NCI-H226 (cell line): ENCODE measurements around the gene MASP2.
A peak's percentile ranks its signal among the peaks of the same experiment; 100 is the strongest.
"Not testable (repeated sequence)": the region's sequence is repeated elsewhere in the genome, so short reads cannot be mapped to it uniquely, and the experiment has no call there.

Source experiments
- DNase-seq: peaks from one replicate; pipeline ENCODE4 v3.0.0-alpha.2; 2015

The MASP2 gene

DNA sequence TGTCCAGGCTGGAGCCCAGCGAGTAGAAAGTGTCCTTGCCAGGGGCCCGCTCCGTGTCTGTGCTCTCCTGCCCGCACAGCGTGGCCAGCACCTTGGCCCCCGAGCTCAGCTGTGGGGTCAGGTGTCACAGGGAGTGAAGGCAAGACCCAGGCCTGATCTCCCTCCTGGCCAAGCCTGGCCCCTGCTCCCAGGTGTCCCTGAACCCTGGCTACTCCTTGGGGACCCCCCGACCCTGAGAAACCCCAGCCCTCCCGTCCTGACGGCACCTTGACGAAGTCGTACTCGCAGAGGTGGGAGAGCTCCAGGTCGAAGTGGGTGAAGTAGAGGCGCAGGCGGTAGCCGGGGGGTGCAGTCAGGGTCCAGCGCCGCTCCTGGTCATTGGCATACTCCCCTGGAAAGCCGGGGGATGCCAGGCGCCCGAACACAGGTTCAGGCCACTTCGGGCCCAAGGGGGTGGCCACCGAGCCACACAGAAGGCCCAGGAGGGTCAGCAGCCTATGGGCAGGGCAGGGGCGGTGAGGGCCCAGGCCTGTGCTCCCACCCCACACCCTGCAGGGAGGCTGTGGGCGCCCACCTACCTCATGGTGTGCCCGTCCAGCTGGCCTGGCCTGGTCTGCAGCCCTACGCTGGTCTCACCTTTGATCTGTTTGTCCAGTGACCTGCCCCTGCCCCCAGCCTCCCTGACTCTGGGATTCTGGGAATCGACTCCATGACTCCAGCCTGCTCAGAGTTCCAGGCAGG lies at the start of gene MASP2:
MASP2 (minus strand) TSS at position 615 of the 741 bp plus-strand sequence; CDS start at position 583, 32 bp downstream.
- no peak for DNase-seq

DNA sequence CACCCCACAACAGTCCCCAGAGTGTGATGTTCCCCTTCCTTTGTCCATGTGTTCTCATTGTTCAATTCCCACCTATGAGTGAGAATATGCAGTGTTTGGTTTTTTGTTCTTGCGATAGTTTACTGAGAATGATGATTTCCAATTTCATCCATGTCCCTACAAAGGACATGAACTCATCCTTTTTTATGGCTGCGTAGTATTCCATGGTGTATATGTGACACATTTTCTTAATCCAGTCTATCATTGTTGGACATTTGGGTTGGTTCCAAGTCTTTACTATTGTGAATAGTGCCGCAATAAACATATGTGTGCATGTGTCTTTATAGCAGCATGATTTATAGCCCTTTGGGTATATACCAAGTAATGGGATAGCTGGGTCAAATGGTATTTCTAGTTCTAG lies 36.7 kb upstream of the MASP2 start:
- not testable (repeated sequence) for DNase-seq

DNA sequence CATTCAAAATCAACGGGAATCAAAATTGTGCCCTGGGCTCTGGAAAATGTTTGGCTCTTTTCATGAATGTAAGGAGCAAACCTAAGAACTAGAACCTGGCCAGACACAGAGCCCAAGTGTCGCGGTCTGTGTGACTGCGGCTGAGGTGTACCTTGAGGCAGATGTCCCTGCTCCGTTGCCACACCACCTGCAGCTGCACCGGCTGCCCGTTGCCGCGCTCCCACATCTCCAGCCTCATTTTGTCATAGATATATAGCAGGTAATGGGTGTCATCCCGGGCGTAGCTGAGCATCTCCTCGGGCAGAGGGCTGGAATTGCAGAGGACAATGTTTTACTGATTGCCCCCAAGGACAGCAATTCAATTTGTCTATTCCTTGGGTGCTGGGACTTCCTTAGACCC lies 33.9 kb upstream of the MASP2 start:
- DNase-seq, result no peak

DNA sequence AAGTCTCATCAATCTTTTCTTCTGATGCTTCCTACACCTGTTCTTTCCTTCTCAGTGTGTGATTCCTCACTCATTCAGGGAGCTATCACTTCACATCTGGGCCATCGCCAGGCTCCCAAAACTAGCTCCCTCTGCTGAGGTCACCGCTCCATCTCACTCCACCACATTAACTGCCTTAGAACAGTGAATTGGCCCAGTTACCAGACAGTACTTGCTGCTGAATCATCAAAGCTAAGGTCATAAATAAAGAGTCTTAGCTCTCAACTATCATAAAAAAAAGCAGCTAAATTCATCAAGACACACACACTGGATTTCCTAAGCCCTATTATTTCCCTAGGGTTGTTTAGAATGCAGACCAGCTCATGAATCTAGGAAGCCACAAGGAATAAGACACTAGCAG lies 31.6 kb upstream of the MASP2 start:
- no peak for DNase-seq

DNA sequence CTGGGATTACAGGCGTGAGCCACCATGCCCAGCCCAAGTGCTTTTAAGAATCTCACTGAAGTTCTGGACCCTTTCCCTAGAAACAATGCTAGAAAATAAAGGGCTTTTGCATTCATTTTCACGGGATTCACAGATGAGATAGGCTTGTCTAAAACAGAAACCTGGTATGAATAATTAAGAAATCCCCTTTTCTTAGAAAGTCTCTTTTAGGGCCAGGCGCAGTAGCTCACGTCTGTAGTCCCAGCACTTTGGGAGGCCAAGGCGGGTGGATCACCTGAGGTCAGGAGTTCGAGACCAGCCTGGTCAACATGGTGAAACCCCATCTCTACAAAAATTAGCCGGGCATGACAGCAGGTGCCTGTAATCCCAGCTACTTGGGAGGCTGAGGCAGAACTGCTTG lies 26.4 kb upstream of the MASP2 start:
- DNase-seq, result not testable (repeated sequence)

DNA sequence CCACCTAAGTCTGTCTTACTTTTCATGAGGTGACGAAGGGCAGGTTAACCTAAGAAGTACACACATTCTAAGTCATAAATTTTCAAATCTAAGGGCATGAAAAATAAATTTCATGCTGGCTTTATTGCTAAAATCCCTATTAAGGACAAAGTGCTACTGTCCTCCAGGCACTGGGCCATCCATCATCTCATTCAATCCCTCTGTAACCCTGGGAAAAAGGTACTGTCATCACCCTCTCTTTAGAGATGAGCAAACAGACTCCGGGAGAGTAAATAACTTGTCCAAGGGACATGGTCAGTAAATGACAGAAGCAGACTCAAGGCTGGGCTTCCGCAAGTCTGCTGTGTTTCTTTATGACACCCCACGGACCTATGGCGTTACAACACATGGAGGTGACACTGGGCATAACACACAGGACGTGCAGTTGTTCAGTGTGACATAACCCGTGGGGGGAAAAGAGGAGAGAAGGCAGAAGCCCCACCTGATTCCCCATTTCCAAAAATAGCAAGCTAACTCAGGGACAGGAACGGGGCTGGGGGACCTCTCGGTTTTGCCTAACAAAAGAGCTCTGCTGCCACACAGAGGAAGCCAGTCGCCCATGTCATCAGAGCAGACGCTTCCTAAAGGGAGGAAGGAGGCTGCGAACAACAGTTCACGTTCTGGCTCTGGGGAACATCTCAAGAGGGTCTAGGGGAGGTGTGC lies 25.3 kb upstream of the MASP2 start:
- no peak for DNase-seq

DNA sequence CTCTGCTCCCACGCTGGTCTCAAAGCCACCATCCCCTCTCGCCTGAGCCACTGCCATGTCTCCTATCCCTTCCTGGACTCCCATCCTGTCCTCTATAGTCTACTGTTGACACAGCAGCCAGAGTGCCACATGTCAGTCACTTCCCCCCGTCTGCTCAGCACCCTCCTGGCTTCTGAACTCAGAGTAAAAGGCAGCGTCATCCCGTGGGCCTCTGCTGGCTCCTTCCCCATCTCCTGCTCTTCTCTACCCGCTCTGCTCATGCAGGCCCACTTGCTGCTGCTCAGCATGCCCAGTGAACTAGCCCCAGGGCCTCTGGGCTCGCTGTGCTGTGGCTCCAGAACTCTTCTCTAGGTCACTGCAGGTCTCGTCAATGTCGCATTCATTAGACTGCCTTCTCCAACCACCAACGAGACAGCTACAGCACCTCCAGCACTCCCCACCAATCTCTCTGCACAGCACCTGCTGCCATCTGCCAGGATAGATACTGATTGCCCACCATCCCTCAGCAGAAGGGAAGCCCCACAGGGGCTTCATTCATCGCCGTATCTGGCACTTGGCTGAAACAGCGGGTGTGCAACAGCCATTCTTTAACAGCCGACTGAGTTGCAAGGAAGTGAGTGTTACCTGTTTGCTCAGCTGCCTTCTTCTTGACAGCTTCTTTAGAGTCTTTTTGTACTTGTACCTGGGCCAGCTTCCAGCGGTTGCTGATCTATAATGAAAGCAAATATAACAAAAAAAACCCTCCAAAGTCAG lies 24.6 kb upstream of the MASP2 start:
- DNase-seq, result no peak

DNA sequence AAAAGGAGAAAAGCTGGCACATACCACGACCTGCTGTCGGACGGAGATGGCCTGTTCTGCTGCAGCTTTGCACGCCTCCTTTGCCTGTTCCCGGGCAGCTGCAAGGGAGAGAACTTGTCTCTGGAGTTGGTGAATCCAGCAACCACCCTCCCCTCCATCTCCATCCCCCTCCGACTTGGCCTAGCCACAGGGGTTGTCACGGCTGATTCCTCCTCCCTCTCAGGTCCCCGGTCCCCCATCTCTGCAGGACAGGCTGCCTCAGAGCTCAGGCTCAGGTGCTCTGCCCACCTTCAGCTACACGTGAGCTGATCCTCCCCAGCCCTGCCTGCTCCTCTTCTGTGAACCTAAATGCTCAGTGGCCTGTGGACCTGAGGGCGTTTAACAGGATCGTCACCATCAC lies 23.8 kb upstream of the MASP2 start:
- DNase-seq, result no peak

DNA sequence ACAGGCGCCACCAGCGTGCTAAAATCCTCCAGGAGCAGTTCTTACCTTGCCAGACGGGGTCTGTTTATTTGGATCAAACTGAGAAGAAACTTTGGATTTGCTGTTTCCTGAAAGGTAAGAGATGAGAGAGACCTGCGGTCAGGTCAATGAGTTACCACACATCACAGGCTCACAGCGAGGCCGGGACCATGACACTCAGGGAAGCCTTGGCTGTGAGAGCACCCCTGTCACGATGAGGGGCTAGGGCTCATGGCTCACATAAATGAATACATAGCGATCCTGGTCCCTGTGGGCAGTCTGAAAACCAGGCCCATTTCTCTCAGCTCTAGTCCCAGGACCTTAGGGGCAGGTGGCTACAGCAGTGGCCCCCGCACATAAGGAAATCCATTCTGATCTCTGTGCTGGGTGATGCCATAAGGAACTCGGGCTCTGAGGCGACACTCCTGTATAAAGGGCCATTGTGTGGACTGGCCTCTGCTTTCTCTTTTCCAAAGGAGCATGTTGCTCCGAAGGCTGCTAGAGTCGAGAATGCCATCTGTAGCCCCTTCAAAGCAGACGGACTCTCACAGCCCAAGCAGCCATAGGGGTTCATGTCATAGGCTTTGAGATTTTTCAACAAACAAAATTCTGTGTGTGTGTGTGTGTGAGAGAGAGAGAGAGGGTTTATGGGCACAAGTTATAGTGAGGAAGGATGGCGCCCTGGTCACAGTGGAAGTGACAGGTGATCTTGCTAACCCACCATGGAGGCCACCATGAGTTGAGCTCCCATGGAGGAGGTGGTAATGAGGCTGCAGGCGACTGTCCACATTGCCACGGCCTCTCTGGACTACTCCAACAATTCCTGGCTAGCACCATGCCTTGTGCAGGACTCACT lies 21.8 kb upstream of the MASP2 start:
- DNase-seq, result no peak

DNA sequence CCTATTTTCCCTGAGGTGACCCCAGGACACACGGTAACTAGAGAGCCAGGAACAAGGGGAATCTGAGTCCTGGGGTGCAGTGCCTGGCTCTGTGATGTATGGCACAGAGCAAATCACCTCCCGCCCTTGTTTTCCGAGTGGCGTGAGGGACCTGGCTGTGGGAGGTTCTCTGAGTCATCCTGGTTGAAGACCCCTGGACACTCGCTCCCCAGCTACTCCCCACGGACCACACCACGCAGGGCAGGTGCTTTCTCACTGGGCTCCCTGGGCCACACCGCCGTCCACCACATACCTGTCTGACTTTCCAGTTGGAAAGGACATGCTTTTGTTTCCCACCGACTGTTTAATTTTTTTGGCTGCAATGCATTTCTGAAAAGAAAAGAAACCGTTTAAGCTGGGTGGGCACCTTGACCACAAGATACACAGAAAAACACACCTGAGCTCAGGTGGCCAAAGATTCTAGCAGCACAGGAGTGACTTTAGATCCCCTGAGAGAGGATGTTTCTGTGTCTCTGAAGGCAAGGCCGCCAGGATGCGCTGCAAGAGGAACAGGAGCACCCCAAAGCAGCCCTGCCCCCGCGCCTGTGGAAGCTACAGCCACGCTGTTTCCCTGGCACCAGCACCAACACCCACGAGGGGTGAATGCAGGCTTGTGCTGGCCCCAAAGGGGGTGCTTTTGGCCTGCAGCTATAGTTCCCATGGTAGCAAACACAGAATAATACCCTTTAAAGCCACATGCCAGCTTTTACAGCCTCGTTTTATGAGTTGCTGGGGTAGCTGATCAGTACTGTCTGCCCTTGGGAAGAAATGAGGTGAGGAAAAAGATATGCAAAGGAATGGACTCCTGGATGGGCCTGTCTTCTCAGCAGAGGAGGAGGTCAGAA lies 20.9 kb upstream of the MASP2 start:
- DNase-seq, result no peak

DNA sequence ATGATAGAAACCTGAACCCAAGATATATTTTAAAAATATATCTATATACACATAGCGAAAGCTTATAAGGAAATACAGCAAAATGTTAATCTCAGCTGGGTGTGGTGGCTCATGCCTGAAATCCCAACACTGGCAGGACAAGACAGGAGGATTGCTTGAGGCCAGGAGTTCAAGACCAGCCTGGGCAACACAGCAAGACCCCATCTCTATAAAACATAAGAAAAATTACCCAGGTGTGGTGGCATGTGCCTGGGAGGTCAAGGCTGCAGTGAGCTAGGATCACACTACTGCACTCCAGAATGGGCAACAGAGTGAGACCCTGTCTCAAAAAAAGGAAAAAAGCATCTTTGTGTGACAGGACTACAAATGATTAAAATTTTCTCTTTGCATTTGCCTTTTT lies 18.8 kb upstream of the MASP2 start:
- DNase-seq, result no peak

DNA sequence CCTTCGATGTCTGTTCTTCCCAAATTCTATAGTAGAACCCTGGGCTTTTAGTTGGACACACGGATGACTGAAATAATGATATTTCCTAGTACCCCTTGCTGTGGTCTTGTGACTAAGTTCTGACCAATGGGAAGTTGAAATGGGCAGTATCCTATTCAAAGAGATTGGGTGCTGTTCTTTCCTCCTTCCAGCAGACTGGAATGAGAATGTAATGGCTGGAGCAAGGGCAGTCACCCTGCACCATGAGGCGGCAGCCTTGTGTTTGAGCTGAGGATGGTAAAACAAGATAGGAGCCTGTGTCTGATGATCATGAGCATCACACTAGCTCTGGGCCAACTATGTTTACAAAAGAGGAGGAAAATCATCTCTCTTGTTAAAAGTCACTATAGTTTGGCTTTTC lies 17.9 kb upstream of the MASP2 start:
- no peak for DNase-seq

DNA sequence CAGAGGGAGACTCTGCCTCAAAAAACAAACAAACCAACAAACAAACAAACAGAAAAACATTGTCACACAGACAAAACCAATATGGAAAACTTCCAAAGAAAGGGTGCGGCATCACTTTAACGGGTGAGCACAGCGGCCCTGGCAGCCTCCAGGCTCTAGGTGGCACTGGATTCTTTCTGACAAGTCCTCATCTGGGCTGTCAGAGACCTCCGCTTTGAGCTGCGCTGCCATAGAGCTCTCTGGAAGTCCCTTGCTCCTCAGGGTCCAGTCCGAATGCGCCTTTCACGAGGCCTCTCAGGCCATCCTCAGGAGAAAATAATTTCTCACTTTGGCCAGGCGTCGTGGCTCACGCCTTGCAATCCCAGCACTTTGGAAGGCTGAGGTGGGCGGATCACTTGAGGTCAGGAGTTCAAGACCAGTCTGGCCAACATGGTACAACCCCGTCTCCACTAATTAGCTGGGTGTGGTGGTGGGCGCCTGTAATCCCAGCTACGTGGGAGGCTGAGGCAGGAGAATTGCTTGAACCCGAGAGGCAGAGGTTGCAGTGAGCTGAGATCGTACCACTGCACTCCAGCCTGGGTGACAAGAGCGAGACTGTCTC lies 17.0 kb upstream of the MASP2 start:
- DNase-seq, result not testable (repeated sequence)

DNA sequence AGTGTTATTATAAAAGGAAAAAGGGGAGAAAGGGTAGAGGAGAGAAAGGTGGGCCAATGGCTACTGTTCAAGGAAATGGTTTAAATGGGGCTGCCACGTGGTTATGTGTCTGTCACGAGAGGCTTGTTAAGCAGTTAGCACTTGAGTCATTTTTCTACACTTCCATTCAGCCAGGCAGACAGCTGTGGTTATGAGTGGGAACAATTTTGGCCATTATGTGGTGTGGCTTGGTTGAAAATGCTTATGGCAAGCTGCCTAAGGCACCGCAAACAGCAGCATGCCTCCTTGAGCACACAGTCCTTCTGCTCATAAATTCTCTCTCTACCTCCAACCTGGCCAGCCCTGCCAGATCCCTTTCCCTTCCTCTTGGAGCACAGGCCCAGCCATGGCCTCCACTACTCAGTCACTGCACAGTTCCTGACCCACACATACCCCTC lies 15.9 kb upstream of the MASP2 start:
- DNase-seq, result no peak

DNA sequence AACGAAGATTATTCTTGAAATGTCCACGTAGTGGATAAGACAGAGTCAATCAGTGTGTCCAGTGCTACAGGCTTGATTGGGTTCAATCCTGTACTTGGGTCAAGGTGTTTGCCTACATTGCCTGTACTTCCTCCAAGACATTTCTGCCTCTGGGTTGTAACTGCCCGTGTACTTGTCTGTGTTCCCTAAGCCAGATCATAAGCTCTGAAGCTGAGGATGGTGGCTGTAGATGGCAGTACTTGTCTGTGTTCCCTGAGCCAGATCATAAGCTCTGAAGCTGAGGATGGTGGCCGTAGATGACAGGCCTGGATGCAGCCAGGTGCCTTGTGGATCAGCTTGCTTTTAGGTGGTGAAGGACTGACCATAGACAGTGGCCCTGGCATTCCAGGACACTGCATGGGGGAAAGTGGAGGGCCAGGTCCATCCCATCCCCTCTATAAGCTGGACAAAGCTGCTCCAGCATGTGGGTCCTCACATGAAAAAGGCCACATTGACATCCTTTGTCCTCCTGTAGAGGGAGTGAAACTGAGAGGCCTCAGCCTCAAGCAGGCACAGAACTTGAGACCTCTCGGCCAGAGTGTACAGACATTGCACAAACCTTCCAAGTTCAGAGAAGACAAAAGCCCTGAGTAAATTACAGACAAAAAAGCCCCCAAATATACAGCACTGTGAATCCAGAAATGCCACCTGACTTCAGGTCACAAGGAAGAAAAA lies 14.8 kb upstream of the MASP2 start:
- no peak for DNase-seq

DNA sequence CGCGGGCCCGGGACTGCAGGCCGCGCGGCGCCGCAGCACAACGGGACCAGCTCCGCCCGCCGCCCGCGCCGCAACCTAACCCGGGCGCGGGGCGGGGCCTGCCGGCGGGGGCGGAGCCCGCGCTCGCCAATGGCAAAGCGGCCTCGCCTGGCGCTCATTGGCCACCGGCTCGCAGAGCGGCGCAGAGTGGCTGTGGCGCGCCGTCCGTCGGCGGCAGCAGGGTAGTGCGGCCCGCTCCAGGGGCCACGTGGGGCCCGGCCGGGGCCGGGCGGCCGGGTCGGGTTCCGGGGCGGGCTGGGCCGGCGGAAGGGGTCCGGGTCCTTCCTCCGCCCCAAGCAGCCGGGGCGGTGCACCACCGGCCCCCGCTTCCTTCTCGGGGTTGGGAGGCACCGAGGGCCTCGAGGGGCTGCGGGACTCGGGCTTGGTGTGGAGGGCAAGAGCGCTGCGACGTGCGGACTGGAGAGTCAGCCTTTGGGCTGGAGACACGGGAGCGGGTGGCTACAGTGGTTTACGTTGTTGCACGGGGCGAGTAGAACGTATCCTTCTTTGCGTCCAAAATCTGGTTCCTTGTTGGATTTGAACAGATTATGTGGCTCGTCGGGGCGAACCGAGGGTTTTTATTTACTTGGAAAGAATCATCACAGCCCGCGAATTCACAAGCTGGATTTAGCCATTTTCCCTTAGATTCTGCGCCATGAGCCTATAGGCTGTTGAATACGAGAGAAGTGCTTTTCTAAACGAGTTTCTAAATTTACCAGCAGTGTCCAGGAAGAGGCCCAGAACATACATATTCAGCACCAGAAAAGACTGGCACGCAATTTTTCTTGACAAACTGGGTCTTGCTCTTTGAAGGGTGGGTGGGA lies 13.2 kb upstream of the MASP2 start, which contains the start of gene SRM:
SRM (minus strand) TSS at position 51 of the 863 bp plus-strand sequence. CDS start 75 bp downstream, outside the sequence.
- DNase-seq, result peak; percentile 92

DNA sequence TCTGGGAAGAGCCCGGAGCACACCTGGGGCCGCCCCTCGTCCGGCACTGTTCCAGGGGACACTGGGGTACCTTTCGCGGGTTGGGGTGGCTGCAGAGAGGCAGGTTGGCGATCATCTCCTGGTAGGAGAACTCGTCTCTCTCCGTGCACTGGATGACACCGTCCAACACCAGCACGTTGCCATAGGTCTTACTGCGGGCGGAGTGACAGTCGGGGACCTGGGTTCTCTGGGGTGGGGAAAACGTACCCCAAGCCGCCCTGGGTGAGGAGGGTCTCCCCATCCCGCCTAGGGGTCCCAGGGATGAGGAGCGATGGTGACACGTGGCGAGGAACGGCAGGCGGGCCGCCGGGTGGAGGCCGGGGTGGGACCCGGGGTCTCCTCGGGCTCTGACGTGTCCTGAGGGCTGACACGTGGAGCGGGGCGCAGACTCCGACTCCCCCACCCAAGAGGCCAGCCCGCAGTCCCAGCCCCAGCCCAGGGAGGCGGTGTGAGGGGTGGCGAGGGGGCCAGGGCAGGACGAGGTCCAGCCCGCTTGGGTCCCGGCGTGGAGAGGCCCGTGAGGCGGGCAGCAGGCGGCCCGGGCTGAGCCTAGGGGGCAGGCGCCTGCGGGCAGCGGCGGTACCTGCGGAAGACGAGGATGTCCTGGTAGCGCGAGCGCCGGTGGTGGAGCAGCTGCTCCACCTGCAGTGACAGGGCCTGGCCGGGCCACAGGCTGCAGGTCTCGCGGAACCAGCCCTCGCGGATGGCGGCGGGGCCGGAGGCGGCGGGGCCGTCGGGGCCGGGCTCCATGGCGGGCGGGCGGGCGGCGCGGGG lies 12.3 kb upstream of the MASP2 start:
- no peak for DNase-seq

DNA sequence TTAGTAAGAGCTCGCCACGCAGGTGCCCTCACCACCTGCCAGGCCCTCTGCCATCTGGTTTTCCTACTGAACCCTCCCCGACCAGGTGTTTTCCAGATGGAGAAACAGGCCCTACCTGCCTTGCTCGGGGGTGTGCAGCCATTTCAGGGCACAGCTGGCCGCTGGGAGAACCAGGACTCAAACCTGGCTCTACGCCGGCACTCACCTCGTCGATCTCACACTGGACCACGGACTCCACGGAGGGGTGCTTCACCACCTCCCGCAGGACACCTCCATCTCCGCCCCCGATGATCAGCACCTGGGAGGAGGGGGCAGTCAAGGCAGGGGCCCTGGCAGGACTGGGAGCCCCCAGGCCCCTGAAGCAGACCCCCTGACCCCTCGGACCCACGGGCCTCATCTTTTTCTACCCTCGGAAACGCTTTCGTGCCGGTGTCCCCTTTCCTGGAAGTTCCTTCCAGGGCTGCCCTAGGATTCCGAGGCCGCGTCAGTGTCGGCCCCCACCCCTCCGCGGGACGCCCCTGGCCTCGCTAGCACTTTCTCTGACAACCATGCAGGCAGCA lies 11.6 kb upstream of the MASP2 start:
- no peak for DNase-seq
